NCI-H1417 (cell line): ENCODE measurements around the gene UVSSA.

Experiments
- DNase-seq, 3 experiments: peaks; one replicate each; lab custom pipeline; 2025; lab: John Stamatoyannopoulos, UW

Gene UVSSA

GRCh38 chr4:1395941-1396805 is 49.2 kb downstream of the UVSSA start:
- no peak for DNase-seq

GRCh38 chr4:1396806-1397455 is 49.9 kb downstream of the UVSSA start:
- no peak for DNase-seq

- no peak for DNase-seq
These were observed 51.9 kb downstream of the UVSSA start for GRCh38 chr4:1398681-1399507.

GRCh38 chr4:1399508-1400190 is 52.6 kb downstream of the UVSSA start:
- DNase-seq: no peak

- DNase-seq: no peak
These were observed 53.3 kb downstream of the UVSSA start for GRCh38 chr4:1400191-1400805.

GRCh38 chr4:1400831-1401408 is 53.9 kb downstream of the UVSSA start:
- DNase-seq: no peak

- no peak for DNase-seq
These were observed 54.5 kb downstream of the UVSSA start for GRCh38 chr4:1401409-1402020.

- DNase-seq: no peak
These were observed 55.1 kb downstream of the UVSSA start for GRCh38 chr4:1402021-1402515.

- no peak for DNase-seq
These were observed 55.6 kb downstream of the UVSSA start for GRCh38 chr4:1402516-1403091.

- DNase-seq: no peak
These were observed 56.2 kb downstream of the UVSSA start for GRCh38 chr4:1403177-1403583.

GRCh38 chr4:1403591-1404572 is 56.9 kb downstream of the UVSSA start:
- no peak for DNase-seq

- no peak for DNase-seq
These were observed 57.7 kb downstream of the UVSSA start for GRCh38 chr4:1404573-1405253.

GRCh38 chr4:1405254-1405635 is 58.2 kb downstream of the UVSSA start:
- DNase-seq: no peak

- DNase-seq: no peak
These were observed 58.8 kb downstream of the UVSSA start for GRCh38 chr4:1405636-1406393.

GRCh38 chr4:1406394-1406980 is 59.5 kb downstream of the UVSSA start, which contains the start of gene NKX1-1:
Gene NKX1-1, minus strand, starts transcription at chr4:1406442. Its CDS starts 0 bp downstream, at chr4:1406442.
- DNase-seq: no peak

- DNase-seq: no peak
These were observed 60.1 kb downstream of the UVSSA start for GRCh38 chr4:1406981-1407656.
